ENCODE results near the gene OR56A4. TPM values are rescaled to one million over a fixed set of nuclear protein-coding genes. Genes with fewer than 3 reads are reported as not detected.
A peak's percentile ranks its signal among the peaks of the same experiment; 100 is the strongest.

OR56A4 gene
- total and polyA plus RNA-seq, 4 donors, result 0.05 TPM; not detected in 3

GRCh38 chr11:5992604-5993251 is 14.0 kb downstream of the OR56A4 start:
- no peaks in the 10 kb centered on the region for H3K27me3 ChIP-seq (ENCODE audit: control insufficient read depth in 4 of 4, insufficient read depth in 4 of 4, low read length in 3 of 4)
- H3K36me3 ChIP-seq (ENCODE audit: control insufficient read depth in 4 of 4, insufficient read depth in 3 of 4, low read depth in 1 of 4, low read length in 3 of 4), result no peaks in the 10 kb centered on the region
- TF ChIP-seq EGR1 (IDR thresholded peaks at IDR 0.05; ENCODE audit: low read depth in 2 of 2) (no peak), CTCF (IDR thresholded peaks at IDR 0.05; ENCODE audit: low read depth, low read length, missing input control) (peak; percentile 51), RXRA (IDR thresholded peaks at IDR 0.05) (no peak), RAD21 (IDR thresholded peaks at IDR 0.05) (peak; percentile 46 to 71), MAX (IDR thresholded peaks at IDR 0.05) (no peak), ZBTB33 (IDR thresholded peaks at IDR 0.05) (no peak)
- H3K9ac ChIP-seq (ENCODE audit: low read depth in 1 of 2, low read length in 2 of 2), result no peak overlapping the region
- no peaks in the 10 kb centered on the region for H3K4me1 ChIP-seq (ENCODE audit: control insufficient read depth in 4 of 4, insufficient read depth in 4 of 4, low read length in 3 of 4)
- H3K27ac ChIP-seq (ENCODE audit: low read depth in 1 of 2, low read length in 2 of 2), result no peak overlapping the region
- no peak for DNase-seq (ENCODE audit: low spot score)
- no peaks in the 10 kb centered on the region for H3K9me3 ChIP-seq (ENCODE audit: control insufficient read depth in 4 of 4, low read length in 3 of 4)
- WGBS, result 61% methylated on average over 3 of the region's 3 CpGs
- no peak overlapping the region for H3K4me3 ChIP-seq (ENCODE audit: low read depth in 1 of 3, low read length in 3 of 3)

- H3K4me3 ChIP-seq (ENCODE audit: low read depth in 1 of 3, low read length in 3 of 3), result no peak overlapping the region
- H3K27me3 ChIP-seq (ENCODE audit: control insufficient read depth in 4 of 4, insufficient read depth in 4 of 4, low read length in 3 of 4), result no peaks in the 10 kb centered on the region
- H3K9me3 ChIP-seq (ENCODE audit: control insufficient read depth in 4 of 4, low read length in 3 of 4), result no peaks in the 10 kb centered on the region
- no peak overlapping the region for H3K27ac ChIP-seq (ENCODE audit: low read depth in 1 of 2, low read length in 2 of 2)
- no peak for DNase-seq (ENCODE audit: low spot score)
- no peak for TF ChIP-seq CTCF (IDR thresholded peaks at IDR 0.05; ENCODE audit: low read depth, low read length, missing input control)
- no peaks in the 10 kb centered on the region for H3K4me1 ChIP-seq (ENCODE audit: control insufficient read depth in 4 of 4, insufficient read depth in 4 of 4, low read length in 3 of 4)
- no peak overlapping the region for H3K9ac ChIP-seq (ENCODE audit: low read depth in 1 of 2, low read length in 2 of 2)
- WGBS, result 74% methylated on average over 3 of the region's 3 CpGs
- H3K36me3 ChIP-seq (ENCODE audit: control insufficient read depth in 4 of 4, insufficient read depth in 3 of 4, low read depth in 1 of 4, low read length in 3 of 4), result no peaks in the 10 kb centered on the region
Measured at GRCh38 chr11:5992150-5992549, 14.6 kb downstream of the OR56A4 start.

- no peak overlapping the region for H3K27ac ChIP-seq (ENCODE audit: low read depth in 1 of 2, low read length in 2 of 2)
- WGBS, result 62% methylated on average over 4 of the region's 4 CpGs
Measured at GRCh38 chr11:5989203-5989602, 17.5 kb downstream of the OR56A4 start.

More at GRCh38 chr11:5989203-5989602, 17.5 kb downstream of the OR56A4 start:
- H3K4me1 ChIP-seq (ENCODE audit: control insufficient read depth in 4 of 4, insufficient read depth in 4 of 4, low read length in 3 of 4), result no peaks in the 10 kb centered on the region
- no peaks in the 10 kb centered on the region for H3K9me3 ChIP-seq (ENCODE audit: control insufficient read depth in 4 of 4, low read length in 3 of 4)
- no peaks in the 10 kb centered on the region for H3K27me3 ChIP-seq (ENCODE audit: control insufficient read depth in 4 of 4, insufficient read depth in 4 of 4, low read length in 3 of 4)
- no peak overlapping the region for H3K9ac ChIP-seq (ENCODE audit: low read depth in 1 of 2, low read length in 2 of 2)
- no peak for DNase-seq (ENCODE audit: low spot score)
- H3K36me3 ChIP-seq (ENCODE audit: control insufficient read depth in 4 of 4, insufficient read depth in 3 of 4, low read depth in 1 of 4, low read length in 3 of 4), result no peaks in the 10 kb centered on the region
- TF ChIP-seq FOXA1 (IDR thresholded peaks at IDR 0.05), result no peak
- no peak for TF ChIP-seq REST (IDR thresholded peaks at IDR 0.05)
- TF ChIP-seq ATF3 (IDR thresholded peaks at IDR 0.05), result no peak
- H3K4me3 ChIP-seq (ENCODE audit: low read depth in 1 of 3, low read length in 3 of 3), result no peak overlapping the region
